T-helper 1 cell (primary cell): Measurements from ENCODE around the gene SAFB2.

Experiments
- DNase-seq, 5 donors: peaks; one replicate each; pipeline ENCODE4 v3.0.0-alpha.2; 2012 to 2020

The SAFB2 gene

GRCh38 chr19:5540208-5540607 is 82.4 kb downstream of the SAFB2 start:
- no peak for DNase-seq

- DNase-seq = no peak
Measured at GRCh38 chr19:5537870-5538269, 84.7 kb downstream of the SAFB2 start.
